Activated T-helper 9 cell treated with anti-CD3 and anti-CD28 coated beads, Interleukin-2, amount 50 U/mL, for 16 hours (primary cell): ENCODE data around the gene AIF1.
"Not testable (repeated sequence)": the region's sequence is repeated elsewhere in the genome, so short reads cannot be mapped to it uniquely, and the experiment has no call there.

Source experiments
- DNase-seq: peaks from one replicate; pipeline ENCODE4 v3.0.0-alpha.2; 2020; ENCODE audit warnings: low read depth

The AIF1 gene

GRCh38 chr6:31580807-31581433, 34.1 kb upstream of the AIF1 start:
- DNase-seq, result peak; percentile 86

- DNase-seq, result no peak
These were observed 33.4 kb upstream of the AIF1 start for GRCh38 chr6:31581434-31582229.

- peak; percentile 50 for DNase-seq
These were observed 32.8 kb upstream of the AIF1 start, which contains the start of gene LTB for GRCh38 chr6:31582230-31582643. TSS of gene LTB (minus strand) at chr6:31582424. CDS start at chr6:31582417, 7 bp downstream.

GRCh38 chr6:31585491-31585890, 29.5 kb upstream of the AIF1 start:
- DNase-seq, result no peak

GRCh38 chr6:31586008-31586407, 29.0 kb upstream of the AIF1 start, which contains the start of gene LST1:
TSS of gene LST1 (plus strand) at chr6:31586277. CDS start at chr6:31587300, 1,023 bp downstream.
- DNase-seq, result no peak

GRCh38 chr6:31586599-31587281, 28.3 kb upstream of the AIF1 start:
- no peak for DNase-seq

GRCh38 chr6:31587791-31588777, 26.9 kb upstream of the AIF1 start:
- no peak for DNase-seq

GRCh38 chr6:31588871-31589650, 26.0 kb upstream of the AIF1 start:
- DNase-seq, result no peak

- not testable (repeated sequence) for DNase-seq
These were observed 24.3 kb upstream of the AIF1 start for GRCh38 chr6:31590691-31591090.

GRCh38 chr6:31592396-31592771, 22.6 kb upstream of the AIF1 start:
- DNase-seq, result no peak

GRCh38 chr6:31597006-31597405, 18.0 kb upstream of the AIF1 start:
- no peak for DNase-seq

GRCh38 chr6:31607317-31607716, 7.7 kb upstream of the AIF1 start:
- DNase-seq, result no peak

- no peak for DNase-seq
These were observed 5.3 kb upstream of the AIF1 start for GRCh38 chr6:31609519-31610406.

GRCh38 chr6:31610968-31611367, 4.1 kb upstream of the AIF1 start:
- no peak for DNase-seq

- no peak for DNase-seq
These were observed 887 bp upstream of the AIF1 start for GRCh38 chr6:31614075-31614619.

- no peak for DNase-seq
These were observed 714 bp downstream of the AIF1 start for GRCh38 chr6:31615748-31616147.

GRCh38 chr6:31617010-31617409, 2.0 kb downstream of the AIF1 start:
- no peak for DNase-seq

- peak; percentile 95 for DNase-seq
These were observed 5.0 kb downstream of the AIF1 start for GRCh38 chr6:31619805-31620585.
